ENCODE data around the gene C3orf85.

- TF ChIP-seq POLR2A (IDR thresholded peaks at IDR 0.05; ENCODE audit: low read depth, low read length) (no peak), POLR2AphosphoS5 (IDR thresholded peaks at IDR 0.05; ENCODE audit: low read length) (no peak), EGR1 (IDR thresholded peaks at IDR 0.05; ENCODE audit: borderline replicate concordance in 1 of 2, low read depth in 2 of 2, low read length in 2 of 2) (no peak), REST (IDR thresholded peaks at IDR 0.05; ENCODE audit: low read depth, low read length) (no peak), MTA2 (IDR thresholded peaks at IDR 0.05; ENCODE audit: low read depth) (no peak), CEBPB (IDR thresholded peaks at IDR 0.05; ENCODE audit: borderline replicate concordance in 1 of 2, low read depth in 2 of 2, low read length in 2 of 2) (no peak), BCL11A (IDR thresholded peaks at IDR 0.05; ENCODE audit: low read depth, low read length) (no peak), HDAC6 (IDR thresholded peaks at IDR 0.05; ENCODE audit: unreplicated experiment) (no peak), EZH2 (IDR thresholded peaks at IDR 0.05; ENCODE audit: borderline replicate concordance, control insufficient read depth, low read depth, low read length) (no peak), FOS (IDR thresholded peaks at IDR 0.05; ENCODE audit: borderline replicate concordance, extremely low read depth, insufficient read length) (no peak), ZSCAN29 (IDR thresholded peaks at IDR 0.05) (no peak), ETV6 (conservative IDR thresholded peaks at IDR 0.05 in 1 of 2, IDR thresholded peaks at IDR 0.05 in 1 of 2; ENCODE audit: borderline replicate concordance in 1 of 2, low read depth in 1 of 2) (no peak)
- TF ChIP-seq, protein P1, sequence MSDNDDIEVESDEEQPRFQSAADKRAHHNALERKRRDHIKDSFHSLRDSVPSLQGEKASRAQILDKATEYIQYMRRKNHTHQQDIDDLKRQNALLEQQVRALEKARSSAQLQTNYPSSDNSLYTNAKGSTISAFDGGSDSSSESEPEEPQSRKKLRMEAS (IDR thresholded peaks at IDR 0.05; ENCODE audit: low read depth, low read length), result no peak
- TF ChIP-seq, protein P2, sequence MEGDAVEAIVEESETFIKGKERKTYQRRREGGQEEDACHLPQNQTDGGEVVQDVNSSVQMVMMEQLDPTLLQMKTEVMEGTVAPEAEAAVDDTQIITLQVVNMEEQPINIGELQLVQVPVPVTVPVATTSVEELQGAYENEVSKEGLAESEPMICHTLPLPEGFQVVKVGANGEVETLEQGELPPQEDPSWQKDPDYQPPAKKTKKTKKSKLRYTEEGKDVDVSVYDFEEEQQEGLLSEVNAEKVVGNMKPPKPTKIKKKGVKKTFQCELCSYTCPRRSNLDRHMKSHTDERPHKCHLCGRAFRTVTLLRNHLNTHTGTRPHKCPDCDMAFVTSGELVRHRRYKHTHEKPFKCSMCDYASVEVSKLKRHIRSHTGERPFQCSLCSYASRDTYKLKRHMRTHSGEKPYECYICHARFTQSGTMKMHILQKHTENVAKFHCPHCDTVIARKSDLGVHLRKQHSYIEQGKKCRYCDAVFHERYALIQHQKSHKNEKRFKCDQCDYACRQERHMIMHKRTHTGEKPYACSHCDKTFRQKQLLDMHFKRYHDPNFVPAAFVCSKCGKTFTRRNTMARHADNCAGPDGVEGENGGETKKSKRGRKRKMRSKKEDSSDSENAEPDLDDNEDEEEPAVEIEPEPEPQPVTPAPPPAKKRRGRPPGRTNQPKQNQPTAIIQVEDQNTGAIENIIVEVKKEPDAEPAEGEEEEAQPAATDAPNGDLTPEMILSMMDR (IDR thresholded peaks at IDR 0.05 in 2 of 3, conservative IDR thresholded peaks at IDR 0.05 in 1 of 3; ENCODE audit: control insufficient read depth in 2 of 3, extremely low read depth in 1 of 3, insufficient read depth in 1 of 3, low read depth in 3 of 3, low read length in 3 of 3), result no peak
Observed at GRCh38 chr3:109177908-109178307, 41.4 kb downstream of the C3orf85 start.
